Transverse colon (tissue), 3 donors: ENCODE measurements around the gene CIB1.

Experiments used
- CTCF ChIP-seq, 5 experiments: fragments of 200-600 bp in 3 of 5; fragments of 450-650 bp in 2 of 5; sonication (generic) in 3 of 5; IDR thresholded peaks; 1 replicate in 2 of 5; 2 replicates in 3 of 5; pipeline ENCODE4 v1.5.1; 2016 to 2017; ENCODE audit warnings: antibody characterized with exemption in 5 of 5, inconsistent platforms in 3 of 5, mild to moderate bottlenecking in 2 of 5, moderate library complexity in 1 of 5
- EP300 ChIP-seq: sonication (generic); formaldehyde crosslinking; IDR thresholded peaks from one replicate; pipeline ENCODE4 v1.6.1; 2017; ENCODE audit warnings: antibody characterized with exemption, low read depth
- POLR2A ChIP-seq: fragments of 450-650 bp; IDR thresholded peaks from one replicate; pipeline ENCODE4 v1.6.1; 2016; ENCODE audit warnings: antibody characterized with exemption, mild to moderate bottlenecking, moderate library complexity

- TF ChIP-seq CTCF (IDR thresholded peaks at IDR 0.05) (no peak), POLR2A (no peak), EP300 (no peak)
Measured at GRCh38 chr15:90212221-90213098, 21.3 kb downstream of the CIB1 start.
